GM18498 (cell line): ENCODE measurements around the gene NATD1.

Experiments
- ATAC-seq: cut with Tn5 transposase; IDR thresholded peaks from one replicate; pipeline ENCODE4 v1.9.1; 2021; ENCODE audit warnings: mild to moderate bottlenecking, moderate library complexity; ENCODE audit not compliant: unreplicated experiment

NATD1 gene

DNA sequence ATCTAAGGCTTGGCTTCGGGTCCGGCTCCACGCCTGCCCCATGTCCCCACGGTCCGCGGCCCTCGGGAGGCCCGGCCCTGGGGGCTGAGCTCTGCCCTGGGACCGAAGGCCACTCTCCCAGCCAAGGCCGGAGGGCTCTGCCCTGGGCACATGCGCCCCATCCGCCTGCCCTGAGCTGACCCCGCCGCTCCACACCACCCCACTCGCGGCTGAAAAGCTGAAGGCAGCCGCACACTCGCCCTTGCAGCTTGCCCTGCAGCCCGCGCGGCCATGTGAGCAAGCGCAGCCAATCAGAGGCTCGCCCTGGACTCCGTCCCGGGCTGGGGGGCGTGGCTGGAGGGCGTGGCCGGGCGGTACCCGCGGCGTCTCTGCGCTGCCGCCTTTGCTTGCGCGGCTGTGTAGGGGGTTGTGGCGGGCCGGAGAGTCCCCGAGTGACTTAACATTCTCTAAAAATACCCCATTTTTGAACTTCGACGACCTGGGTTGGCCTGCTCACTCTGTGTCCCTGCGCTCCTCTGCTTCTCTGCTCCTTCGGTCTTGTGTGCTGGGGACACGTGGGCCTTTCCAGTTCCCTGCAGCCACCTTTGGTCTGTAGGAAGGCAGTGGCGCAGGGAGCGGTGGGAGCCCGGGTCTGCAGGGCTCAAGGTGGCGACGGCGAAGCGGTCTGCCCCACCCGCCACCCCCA is 22.5 kb upstream of the NATD1 start:
- peak; percentile 96 for ATAC-seq

DNA sequence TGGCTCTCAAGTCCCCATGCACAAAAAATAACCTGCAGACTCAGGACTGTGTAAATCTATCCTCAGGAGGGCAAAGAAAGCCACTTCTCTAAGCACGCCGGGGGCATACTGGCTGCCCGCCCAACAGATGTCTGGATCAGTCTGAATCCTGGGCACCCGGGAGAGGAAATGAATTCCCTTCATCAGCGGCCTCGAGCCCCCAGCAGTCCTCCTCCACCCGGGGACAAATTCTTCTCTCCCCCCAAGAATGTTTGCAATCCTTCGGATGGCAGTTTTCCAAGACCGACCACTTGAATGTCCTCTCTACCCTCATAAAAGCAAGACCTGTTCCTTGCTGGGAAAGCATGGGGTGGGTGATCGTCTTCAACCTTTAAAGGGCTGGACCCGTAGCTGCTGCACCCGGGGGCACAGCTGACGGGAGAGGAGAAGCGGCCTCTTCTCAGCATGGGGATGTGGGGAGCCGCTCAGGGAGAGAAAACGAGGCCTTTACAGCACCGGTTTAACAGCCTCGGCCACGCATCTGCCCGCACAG is 21.9 kb upstream of the NATD1 start:
- ATAC-seq: peak; percentile 12

- ATAC-seq: no peak
These were observed 19.9 kb upstream of the NATD1 start for GRCh38 chr17:21272881-21273792.

GRCh38 chr17:21272250-21272649 is 19.0 kb upstream of the NATD1 start:
- no peak for ATAC-seq

- ATAC-seq: no peak
These were observed 18.4 kb upstream of the NATD1 start for GRCh38 chr17:21271454-21272183.

- ATAC-seq: no peak
These were observed 16.2 kb upstream of the NATD1 start for GRCh38 chr17:21269394-21269793.

GRCh38 chr17:21268596-21269188 is 15.5 kb upstream of the NATD1 start:
- ATAC-seq: no peak

DNA sequence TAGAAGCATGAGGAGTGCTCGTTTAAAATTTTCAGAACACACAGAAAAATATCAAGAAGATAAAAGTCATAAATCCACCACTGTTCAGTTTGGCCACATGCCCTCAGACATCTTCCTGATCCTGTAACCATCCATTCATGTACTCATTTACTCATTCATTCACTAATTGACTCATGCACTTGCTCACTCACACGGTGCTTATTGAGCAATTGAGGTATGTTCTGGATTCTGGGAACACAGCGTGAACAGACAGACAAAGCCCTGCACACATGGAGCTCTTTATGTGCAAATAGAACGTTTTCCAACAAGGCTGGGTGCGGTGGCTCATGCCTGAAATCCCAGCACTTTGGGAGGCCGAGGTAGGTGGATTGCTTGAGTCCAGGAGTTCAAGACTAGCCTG is 10.2 kb upstream of the NATD1 start:
- ATAC-seq: no peak

DNA sequence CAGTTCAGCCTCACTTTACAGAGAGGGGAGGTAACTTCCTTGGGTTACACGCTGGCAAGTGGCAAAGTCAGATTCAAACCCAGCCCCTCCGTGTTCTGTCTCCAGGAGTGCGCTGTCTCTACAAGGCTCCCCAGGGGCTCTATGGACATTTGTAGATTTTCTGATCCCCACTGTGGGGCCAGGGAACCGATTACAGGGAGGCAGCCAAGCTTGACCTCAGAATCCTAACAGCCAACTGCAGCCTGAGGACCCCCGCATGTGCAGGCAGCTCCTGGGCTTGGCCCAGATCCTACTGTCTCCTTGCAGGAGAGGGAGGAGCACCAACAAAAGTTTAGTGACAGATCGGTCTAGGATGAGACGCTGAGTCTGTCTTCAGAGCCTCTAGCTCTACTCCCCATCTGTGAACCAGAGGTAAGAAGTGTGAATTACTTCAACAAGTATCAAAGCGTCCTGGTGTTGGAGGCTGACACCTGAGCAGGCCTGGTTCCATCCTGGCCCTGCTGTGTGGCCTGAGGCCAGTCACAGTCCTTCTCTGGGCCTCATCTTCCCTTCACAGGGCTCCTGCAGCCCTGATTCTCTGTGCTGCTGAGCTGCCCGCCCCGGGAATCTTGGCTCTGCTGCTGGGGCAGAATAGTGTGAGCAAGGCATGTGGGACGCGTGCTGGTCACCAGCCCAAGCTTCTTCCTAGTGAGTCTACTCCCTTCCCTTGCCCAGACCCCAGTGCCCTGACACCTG is 9.2 kb upstream of the NATD1 start:
- no peak for ATAC-seq

DNA sequence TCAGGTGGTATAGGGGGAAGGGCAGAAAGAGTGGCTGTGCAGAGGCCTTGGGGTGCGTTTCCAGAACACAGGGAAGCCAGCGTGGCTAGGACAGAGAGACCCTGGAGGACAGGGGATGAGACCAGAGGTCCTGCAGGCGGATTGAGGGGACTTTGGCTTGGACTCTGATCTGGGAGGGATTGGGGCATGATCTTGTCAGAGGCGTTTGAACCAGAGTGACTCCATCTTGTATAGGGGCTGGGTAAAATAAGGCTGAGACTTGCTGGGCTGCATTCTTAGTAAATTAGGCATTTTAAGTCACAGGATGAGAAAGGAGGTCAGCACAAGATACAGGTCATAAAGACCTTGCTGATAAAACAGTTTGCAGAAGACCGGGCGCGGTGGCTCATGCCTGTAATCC is 5.4 kb upstream of the NATD1 start:
- ATAC-seq: no peak

- peak; percentile 3 for ATAC-seq
These were observed 634 bp upstream of the NATD1 start for GRCh38 chr17:21253646-21254441.

GRCh38 chr17:21252289-21252795 is 868 bp downstream of the NATD1 start:
- no peak for ATAC-seq

GRCh38 chr17:21251337-21252010 is 1.7 kb downstream of the NATD1 start:
- ATAC-seq: no peak

- no peak for ATAC-seq
These were observed 2.4 kb downstream of the NATD1 start for GRCh38 chr17:21250854-21251253.

GRCh38 chr17:21249920-21250703 is 3.1 kb downstream of the NATD1 start:
- ATAC-seq: no peak

DNA sequence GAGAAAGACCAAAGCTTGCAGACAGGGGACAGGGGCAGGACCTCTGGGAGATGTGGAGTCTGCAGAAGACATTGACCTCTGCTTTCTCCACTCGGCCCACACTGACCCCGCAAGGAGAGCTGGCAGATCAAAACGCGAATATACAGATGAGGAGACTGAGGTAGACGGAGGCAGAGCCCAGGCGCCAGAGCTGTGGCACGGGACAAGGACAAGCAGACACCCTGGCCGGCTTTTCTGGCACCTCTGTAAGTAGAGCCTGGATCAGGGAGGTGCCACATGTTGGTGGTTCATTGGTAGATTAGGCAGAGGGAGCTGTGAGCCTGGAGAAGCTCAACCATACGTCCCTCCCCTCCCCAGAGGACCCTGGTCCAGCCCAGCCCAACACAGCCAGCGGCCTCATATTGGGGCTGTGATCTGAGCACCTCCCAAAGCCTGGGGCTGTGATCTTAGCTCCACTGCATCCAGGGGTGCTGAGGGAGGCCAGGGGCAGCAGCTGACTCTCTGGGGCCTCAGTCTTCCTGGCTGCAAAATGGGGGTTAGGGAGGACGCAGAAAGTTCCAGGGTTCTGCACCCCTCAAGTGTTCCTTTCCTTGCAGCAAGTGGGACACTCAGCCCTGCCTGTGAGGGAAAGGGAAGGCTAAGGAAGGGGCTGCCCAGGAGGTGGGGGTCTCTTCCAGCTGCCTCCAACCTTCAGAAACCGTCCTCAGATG is 4.0 kb downstream of the NATD1 start:
- no peak for ATAC-seq

GRCh38 chr17:21248500-21248899 is 4.7 kb downstream of the NATD1 start:
- ATAC-seq: no peak
